GM18868 (cell line): ENCODE measurements around the gene CSTA.

Source experiments
- ATAC-seq: cut with Tn5 transposase; IDR thresholded peaks from one replicate; pipeline ENCODE4 v1.9.1; 2021; ENCODE audit warnings: mild to moderate bottlenecking, moderate library complexity; ENCODE audit not compliant: unreplicated experiment

The CSTA gene

DNA sequence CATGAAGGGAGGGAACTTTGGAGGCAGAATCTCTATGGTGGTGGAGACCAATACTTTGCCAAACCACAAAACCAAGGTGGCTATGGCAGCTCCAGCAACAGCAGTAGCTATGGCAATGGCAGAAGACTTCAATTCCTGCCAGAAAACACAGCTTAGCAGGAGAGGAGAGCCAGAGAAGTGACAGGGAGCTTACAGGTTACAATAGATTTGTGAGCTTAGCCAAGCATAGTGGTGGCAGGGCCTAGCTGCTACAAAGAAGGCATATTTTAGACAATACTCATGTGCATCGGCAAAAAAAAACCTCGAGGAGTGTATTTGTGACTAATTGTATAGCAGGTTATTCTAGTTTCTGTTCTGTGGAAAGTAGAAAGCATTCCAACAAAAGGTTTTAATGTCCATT lies 6.4 kb upstream of the CSTA start:
- no peak for ATAC-seq

DNA sequence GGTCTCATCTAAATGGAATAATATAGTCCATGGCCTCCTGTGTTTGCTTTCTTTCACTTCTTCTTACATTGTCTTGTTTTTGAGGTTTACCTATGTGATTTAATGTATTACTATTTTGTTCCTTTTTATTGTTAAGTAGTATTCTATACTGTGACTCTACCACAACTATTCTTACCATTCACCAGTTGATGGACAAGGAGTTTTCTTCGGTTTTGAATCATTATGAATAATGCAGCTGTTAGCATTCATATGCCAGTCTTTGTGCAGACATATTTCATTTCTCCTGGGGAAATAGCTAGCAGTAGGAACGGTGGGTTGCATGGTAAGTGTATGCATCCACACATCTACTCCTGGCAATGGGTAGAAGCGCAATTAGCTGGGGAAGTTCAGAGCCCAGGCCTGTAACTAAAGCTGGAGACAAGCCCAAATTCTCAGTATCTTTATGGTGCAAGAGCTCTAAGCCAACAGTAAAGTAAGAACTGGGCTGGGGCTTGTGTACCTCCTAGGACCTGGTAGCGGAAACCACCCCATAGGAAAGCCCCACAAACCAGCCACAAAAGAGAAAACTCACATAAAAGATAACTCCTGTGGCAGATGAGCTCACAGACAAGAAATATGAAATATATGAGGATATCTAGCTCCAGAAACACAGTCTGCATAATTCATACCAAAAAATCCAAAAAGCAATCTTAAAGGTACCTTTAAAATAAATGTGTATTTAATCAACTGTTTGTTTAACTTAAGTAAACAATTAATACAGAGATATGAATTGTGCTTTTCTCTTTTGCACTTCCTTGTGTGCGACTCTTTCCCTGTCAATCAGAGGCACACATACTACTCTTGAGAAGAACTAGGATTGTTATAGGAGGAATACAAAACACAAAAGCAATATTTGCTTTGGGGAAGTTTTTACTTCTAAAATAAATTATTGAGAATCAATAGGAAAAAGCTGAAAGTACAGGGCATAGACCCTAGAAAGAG lies 2.7 kb upstream of the CSTA start:
- peak; percentile 92 for ATAC-seq

DNA sequence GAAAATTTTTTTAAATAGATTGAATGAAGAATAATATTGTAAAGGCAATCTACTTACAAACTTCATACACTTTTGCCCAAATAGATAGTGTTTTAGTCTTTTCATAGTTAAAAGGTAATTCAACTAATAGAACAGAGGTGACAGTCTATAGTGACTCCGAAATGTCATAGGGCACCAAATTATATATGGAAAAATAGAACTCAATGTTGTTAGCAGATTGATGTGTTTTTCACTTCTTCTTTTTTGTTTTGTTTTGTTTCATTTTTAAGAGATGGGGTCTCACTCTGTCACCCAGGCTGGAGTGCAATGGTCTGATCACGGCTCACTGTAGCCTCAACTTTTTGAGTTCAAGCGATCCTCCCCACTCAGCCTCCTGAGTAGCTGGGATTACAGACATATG lies 721 bp downstream of the CSTA start:
- no peak for ATAC-seq

DNA sequence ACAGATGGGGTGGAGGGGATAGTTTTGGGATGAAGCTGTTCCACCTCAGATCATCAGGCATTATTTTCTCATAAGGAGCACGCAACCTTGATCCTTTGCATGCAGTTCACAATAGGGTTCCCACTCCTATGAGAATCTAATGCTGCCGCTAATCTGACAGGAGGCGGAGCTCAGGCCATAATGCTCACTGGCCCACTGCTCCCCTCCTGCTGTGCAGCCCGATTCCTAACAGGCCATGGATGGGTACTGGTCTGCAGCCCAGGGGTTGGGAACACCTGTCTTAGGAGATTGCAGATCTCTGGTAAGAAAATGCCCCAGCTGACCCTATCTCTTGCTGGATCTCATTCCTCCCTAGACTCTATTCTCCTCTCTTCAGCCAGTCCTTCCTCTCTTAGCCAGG lies 6.8 kb downstream of the CSTA start:
- no peak for ATAC-seq

DNA sequence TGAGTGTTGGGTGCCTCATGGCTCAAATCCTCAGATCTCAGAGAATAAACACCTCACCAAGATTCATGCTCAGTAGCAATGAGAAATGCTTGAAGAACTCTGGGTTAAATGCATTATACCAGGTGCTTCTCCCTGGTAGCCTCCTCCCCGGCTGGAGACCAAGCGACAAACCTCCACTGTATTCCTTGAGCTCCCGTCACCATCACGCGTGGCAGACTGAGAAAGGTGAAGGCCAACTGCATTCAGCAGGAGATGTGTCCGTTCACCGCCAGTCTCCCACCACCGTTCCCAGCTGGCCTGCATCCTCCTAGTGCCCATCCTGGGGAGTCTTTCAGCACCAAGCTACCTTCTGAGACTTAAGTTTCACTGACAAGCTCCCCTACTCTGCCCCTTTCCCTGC lies 7.5 kb downstream of the CSTA start:
- ATAC-seq: no peak

DNA sequence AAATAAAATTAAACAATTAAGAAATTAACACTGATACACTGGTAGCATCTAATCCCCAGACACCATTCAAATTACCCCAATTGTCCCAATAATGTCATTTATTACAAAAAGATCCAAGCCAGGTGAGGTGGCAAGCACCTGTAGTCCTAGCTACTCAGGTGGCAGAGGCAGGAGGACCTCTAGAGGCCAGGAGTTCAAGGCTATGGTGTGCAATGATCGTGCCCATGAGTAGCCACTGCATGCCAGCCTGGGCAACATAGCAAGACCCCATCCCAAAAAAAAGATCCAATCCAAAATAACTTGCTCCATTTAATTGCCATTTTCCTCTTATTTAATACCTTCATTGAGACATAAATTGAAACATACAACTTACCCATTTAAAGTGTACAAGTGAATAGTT lies 17.8 kb downstream of the CSTA start:
- no peak for ATAC-seq

DNA sequence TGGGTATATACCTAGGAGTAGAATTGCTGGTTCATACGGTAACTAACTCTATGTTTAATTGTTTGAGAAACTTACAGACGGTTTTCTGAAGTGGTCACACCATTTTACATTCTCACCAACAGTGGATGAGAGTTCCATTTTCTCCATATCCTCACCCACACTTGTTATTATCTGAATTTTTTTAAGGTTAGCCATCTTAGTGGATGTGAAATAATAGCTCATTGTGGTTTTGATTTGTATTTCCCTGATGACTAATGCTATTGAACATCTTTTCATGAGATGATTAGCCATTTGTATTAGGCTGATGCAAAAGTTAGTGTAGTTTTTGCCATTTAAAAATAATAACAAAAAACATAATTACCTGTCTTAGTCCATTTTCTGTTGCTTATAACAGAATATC lies 18.6 kb downstream of the CSTA start:
- no peak for ATAC-seq

DNA sequence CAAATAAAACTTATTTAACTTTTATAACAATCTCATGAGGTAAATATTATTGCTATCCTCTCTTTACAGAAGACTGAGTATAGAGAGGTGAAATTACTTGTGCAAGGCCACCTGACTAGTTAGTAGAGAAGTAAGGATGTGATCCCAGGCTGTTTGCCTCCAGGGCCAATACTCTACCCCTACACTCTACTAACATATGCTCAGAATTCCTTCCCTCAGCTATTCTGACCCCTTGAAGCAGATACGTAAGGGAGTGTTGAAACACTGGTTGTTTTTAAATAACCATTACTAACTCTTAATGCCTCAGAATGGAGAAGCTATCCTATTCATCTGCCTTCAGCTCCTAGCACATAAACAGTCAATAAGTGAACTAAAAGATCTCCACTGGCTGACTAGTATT lies 24.1 kb downstream of the CSTA start:
- no peak for ATAC-seq

DNA sequence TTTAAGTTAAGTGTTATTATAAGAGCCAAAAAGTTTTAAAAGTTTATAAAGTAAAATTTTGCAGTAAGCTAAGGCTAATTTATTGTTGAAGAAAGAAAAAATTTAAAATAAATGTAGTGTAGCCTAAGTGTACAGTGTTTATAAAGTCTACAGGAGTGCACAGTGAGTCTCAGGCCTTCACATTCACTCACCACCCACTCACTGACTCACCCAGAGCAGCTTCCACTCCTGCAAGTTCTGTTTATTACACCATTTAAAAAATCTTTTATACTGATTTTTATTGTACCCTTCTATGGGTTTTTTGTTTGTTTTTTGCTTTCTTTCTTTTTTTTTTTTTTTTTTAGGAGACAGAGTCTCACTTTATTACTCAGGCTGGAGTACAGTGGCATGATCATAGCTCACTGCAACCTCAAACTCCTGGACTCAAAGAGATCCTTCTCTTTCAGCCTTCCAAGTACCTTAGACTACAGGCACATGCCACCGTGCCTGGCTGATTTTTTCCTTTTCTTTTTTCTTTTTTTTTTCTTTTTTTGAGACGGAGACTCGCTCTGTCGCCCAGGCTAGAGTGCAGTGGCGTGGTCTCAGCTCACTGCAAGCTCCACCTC lies 25.9 kb downstream of the CSTA start:
- ATAC-seq: no peak

DNA sequence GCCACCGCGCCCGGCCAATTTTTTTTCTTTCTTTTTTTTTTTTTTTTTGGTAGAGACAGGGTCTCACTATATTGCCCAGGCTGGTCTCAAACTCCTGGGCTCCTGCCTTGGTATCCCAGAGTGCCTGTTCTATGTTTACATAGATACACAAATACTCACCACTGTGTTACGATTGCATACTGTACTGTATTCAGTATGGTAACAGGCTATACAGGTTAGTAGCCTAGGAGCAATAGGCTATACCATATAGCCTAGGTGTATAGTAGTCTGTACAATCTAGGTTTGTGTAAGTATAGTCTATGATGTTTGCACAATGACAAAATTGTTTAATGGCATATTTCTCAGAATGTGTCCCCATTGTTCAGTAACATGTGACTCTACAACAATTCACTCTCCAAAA lies 26.6 kb downstream of the CSTA start:
- no peak for ATAC-seq

DNA sequence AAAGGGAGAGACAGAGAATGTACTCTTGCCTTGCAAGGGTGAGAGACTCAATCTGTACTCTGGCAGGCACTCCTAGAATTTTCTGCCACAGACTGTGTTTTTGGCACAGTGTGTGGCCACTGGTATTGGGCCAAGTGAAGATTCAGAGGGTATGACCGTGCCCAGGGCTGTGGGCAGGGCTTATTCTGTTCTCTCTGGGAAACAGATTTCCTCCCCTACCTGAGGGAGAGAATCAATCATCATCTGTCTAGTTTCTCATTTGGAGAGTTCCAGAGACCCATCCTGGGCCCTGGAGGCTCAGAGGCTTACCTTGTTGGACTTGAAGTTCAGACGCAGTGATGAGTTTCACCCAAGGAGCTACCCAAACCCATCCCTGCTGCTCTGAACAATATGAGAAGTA lies 28.2 kb downstream of the CSTA start:
- no peak for ATAC-seq

DNA sequence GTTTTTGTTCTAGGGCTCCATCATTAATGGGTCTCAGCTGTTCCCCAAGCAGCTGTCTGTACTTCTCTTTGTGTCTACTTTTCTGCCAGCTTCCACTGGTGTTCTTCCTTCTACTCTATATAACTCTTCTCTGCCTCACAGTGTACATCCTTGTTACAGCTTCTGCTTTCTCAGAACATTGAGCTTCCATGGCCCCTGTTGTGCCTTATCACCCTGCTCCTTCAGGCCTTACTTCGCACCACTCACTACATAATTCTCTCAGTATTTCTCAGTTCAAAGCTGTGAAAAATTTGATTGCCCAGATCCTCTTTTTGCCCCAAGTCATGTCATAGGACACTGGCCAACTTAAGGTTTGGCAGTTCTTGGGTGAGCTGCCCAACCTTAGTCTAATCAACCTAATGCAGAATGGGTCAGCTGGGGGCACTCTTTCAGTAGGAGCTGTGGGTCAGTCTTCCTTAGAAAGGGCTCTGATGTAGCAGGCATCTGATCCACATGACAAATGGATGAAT lies 28.9 kb downstream of the CSTA start:
- no peak for ATAC-seq

DNA sequence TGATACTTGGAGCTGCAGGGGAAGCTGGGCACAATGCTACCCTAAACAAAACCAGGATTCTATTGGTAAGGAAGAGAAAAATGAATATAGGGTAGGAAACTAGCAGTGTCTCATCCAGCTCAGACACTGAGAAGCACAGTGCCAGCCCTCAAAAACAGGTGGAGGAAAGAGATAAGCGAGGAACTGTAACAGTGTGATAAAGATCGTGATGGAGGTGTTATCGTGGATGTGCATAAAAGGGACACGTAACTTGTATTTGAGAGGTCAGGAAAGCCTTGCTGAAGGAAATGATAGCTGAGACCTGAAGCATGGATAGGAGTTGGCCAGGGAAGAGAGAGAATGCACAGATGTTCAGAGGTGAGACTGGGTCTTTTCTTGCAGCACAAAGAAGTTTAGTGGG lies 30.6 kb downstream of the CSTA start:
- ATAC-seq: no peak

DNA sequence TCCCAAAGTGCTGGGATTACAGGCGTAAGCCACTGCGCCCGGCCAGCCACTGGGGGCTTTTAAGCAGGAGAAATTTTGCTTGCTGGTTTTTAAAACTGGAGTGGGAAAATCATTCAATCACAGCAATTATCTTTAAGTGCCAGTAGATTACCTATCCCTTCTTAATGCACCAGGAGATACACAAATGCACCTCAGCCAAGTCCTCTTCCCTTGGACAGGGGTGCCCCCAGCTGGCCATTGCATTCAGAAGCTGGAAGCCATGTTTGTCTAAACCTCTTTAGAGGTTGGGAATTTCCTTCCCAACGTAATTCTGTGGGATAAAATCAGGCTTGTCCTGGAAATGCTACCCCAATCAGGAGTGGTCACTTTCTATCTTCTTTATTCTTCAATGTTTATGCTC lies 31.4 kb downstream of the CSTA start:
- ATAC-seq: peak; percentile 53

DNA sequence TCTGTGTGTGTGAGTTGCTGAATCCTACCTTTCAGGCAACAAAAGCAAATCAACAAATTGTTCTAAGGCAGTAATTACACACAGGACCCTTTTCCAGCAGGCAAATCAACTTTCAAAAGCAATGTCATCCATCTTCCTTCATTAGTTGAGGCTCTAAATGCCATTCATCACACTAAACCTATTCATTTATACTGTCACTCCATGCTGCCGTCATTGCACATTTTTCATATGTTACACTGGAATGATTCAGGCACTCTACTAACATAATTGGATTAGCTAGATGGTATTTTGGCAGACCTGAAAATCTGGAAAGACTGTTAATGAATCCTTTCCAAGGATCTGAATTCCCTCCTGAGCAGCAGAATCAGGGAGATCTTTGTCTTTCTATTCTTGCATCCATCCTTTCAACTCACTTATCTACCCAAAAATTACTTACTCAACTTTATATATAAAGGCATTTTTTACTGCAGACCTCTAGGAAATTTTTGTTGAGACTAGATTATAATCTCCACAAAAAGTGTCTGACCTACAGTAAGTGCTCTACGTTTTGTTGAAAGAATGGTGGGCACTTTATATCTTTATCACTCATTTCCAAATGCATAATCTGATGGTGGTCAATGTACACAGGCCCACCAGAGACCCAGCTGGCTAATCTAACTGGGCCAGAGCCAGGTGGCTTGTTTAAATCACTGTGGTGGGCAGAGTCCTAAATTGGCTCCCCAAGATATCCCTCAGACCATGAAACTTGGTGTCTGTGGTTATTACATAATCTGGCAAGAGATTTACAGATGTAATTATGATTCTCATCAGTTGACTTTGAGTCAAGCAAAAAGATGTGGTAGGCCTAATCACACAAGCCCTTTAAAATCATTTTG lies 33.0 kb downstream of the CSTA start:
- no peak for ATAC-seq

DNA sequence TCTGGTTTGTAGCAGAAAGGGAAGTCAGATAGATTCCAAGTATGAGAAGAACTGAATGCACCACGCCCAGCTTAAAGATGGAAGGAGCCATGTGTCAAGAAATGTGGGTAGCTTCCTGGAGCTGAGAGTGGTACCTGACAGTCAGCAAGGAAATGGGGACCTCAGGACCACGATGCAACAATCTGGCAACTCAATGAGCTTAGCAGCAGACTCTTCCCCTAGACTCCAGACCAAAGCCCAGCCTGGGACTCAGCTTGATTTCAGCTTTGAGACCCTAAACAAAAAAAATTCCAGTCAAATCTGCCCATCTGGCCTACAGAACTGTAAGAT lies 33.6 kb downstream of the CSTA start:
- ATAC-seq: no peak

DNA sequence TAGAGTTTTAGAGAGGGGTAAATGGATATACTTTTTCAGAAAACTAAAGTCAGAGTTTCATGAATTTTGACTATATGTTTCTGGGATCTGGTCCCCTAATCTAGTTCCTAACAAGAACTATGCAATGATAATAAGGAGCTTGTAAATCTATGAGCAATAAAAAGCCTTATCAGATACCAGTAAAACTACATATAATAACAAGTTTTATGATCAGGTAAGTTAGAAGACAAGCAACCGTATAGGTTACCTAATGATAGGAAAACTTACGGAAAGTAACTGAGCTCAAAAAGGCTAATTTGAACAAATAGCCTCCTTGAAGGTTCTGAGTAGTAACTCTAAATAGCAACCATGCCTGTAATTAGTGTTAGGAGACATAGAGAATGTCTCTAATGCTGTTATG lies 37.0 kb downstream of the CSTA start:
- ATAC-seq: no peak

DNA sequence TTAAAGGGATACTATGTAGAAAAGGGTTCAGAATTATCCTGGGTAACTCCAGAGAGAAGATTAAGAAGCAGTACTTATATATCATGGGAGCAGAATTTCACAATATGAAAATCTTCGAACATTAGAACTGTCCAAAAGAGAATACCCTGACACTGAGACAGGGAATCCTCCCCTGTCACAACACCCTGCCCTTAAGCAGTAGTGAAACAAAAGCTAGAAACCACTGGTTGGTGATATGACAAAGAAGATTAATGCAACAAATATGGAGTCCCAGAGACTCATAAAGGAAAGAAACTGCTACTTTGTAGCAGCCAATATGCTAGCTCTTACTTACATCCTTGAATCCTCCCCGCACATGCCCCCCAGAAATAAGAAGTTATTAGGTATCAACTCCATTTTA lies 39.4 kb downstream of the CSTA start:
- ATAC-seq: no peak

DNA sequence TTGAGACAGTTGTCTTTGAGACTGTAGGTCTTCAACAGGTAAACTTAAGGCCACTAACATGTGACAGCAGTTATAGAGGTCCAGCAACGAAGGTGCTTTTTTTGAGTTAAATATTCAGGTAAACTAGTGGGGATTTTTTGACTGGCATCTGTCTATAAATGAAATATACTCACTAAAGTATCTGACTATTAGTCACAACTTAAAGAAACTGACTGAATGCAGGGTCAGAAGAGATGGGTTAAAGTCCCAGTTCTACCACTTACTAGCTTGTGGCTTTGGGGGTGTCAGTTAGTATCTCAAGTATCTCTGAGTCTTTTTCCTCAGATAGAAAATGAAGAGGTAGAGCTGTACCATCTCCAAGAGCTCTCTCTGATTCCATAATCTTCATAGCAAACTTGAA lies 40.0 kb downstream of the CSTA start:
- ATAC-seq: peak; percentile 68

DNA sequence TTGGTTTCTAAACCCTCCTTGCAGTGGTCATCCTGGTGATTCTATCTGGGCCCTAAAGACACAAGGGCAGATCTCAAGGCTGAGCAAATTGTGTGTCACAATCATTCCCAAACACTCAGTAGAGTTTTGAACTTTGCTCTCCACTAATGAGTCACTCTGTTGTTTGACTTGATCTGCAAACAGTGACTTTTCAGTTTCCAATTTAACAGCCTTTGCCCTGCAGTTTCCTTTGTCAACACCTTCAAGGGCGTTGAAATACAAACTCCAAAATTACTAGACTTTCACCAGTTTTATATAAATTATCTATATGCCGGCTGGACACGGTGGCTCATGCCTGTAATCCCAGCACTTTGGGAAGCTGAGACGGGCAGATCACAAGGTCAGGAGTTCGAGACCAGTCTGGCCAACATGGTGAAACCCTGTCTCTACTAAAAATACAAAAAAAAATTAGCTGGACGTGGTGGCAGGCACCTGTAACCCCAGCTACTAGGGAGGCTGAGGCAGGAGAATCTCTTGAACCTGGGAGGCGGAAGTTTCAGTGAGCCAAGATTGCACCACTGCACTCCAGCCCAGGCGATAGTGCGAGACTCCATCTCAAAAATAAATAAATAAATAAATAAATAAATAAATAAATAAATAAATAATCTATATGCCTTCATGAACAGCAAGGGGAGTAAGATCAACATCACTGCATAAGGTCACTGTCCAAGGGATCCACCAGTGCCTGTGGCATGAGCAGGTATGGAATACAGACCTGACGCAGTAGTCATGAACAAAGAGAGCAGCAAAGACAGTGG lies 40.7 kb downstream of the CSTA start:
- ATAC-seq: peak; percentile 70

DNA sequence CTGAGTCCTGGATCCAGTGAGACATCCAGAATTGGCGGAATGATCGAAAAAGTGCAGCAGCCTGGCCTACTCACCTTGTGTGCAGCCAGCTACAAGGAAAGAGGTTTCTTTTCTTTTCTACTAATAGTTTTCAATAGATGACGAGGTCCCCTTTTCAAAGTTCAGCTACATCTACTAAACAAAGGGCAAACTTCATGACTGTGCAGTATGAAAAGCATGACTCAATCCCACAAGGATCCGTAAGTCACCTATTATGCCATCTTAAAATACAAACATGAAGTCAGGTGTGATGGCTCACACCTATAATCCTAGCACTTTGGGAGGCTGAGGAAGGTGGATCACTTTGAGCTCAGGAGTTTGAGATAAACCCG lies 41.3 kb downstream of the CSTA start:
- no peak for ATAC-seq
